ENCODE data around the gene PAIP2. TPM values are rescaled to one million over a fixed set of nuclear protein-coding genes. Genes with fewer than 3 reads are reported as not detected.

The PAIP2 gene
- total RNA-seq, 2 experiments from 2014 or later, result 110 to 113 TPM

- H3K9me3 Mint-ChIP-seq, result no peaks in the 10 kb centered on the region
- no peak for DNase-seq
- intact Hi-C loops (cut with micrococcal nuclease), result no loop called here
- TF ChIP-seq, protein P1, sequence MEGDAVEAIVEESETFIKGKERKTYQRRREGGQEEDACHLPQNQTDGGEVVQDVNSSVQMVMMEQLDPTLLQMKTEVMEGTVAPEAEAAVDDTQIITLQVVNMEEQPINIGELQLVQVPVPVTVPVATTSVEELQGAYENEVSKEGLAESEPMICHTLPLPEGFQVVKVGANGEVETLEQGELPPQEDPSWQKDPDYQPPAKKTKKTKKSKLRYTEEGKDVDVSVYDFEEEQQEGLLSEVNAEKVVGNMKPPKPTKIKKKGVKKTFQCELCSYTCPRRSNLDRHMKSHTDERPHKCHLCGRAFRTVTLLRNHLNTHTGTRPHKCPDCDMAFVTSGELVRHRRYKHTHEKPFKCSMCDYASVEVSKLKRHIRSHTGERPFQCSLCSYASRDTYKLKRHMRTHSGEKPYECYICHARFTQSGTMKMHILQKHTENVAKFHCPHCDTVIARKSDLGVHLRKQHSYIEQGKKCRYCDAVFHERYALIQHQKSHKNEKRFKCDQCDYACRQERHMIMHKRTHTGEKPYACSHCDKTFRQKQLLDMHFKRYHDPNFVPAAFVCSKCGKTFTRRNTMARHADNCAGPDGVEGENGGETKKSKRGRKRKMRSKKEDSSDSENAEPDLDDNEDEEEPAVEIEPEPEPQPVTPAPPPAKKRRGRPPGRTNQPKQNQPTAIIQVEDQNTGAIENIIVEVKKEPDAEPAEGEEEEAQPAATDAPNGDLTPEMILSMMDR (IDR thresholded peaks at IDR 0.05), result no peak
- H3K27me3 Mint-ChIP-seq, result no peaks in the 10 kb centered on the region
- ATAC-seq, result no peak
- no peak overlapping the region for H3K27ac Mint-ChIP-seq
- ChIA-PET POLR2A (interaction anchor here (0.6 to 1.7 kb wide), 2 partner anchors 11 to 162 kb away, joined by 3 to 6 read pairs; no protein-coding TSS in a partner anchor), CTCF (interaction anchor here (0.8 kb wide), 1 partner anchor 11 kb away, joined by 3 read pairs; no protein-coding TSS in a partner anchor)
- H3K4me3 Mint-ChIP-seq, result no peak overlapping the region
- H3K36me3 Mint-ChIP-seq (ENCODE audit: low read depth), result no peaks in the 10 kb centered on the region
- H3K4me1 Mint-ChIP-seq (ENCODE audit: low read depth), result peaks cover 6% of the 10 kb centered on the region
Observed at GRCh38 chr5:139379626-139380449, 38.2 kb downstream of the PAIP2 start.

- intact Hi-C loops (cut with micrococcal nuclease), result no loop called here
- ChIA-PET CTCF (no interaction called here), POLR2A (interaction anchor here (0.7 to 1.0 kb wide), 3 partner anchors 9 to 89 kb away, joined by 3 read pairs; partner anchors contain the start of gene MATR3)
- no peaks in the 10 kb centered on the region for H3K27me3 Mint-ChIP-seq
- ATAC-seq (no peak), DNase-seq (no peak)
- H3K4me1 Mint-ChIP-seq (ENCODE audit: low read depth), result peaks cover 26% of the 10 kb centered on the region
- H3K27ac Mint-ChIP-seq, result no peak overlapping the region
- no peaks in the 10 kb centered on the region for H3K9me3 Mint-ChIP-seq
- no peaks in the 10 kb centered on the region for H3K36me3 Mint-ChIP-seq (ENCODE audit: low read depth)
- H3K4me3 Mint-ChIP-seq, result no peak overlapping the region
- TF ChIP-seq, protein P1 (IDR thresholded peaks at IDR 0.05), result no peak
Observed at GRCh38 chr5:139381837-139382761, 40.4 kb downstream of the PAIP2 start.

DNA sequence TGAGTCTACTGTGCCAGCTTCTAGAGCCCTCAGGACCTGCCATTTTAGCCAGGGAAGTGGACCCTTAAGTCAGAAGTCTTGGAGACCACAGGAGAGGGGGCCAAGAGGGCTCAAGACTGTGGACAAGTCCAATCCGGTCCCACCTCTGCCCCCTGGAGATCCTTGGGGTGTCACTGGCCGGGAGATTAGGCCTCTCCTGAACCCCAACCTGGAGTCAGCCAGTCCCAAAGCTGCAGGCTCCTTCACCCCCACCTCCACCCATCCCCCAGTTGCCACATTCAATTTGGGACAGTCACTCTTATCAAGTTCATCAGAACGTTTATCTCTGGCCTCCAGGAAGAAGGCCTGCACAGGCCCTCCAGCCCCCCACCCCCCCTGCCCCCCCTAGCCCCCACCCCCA, 41.2 kb downstream of the PAIP2 start:
- Mint-ChIP-seq H3K27ac (no peak overlapping the region), H3K9me3 (no peaks in the 10 kb centered on the region), H3K4me1 (ENCODE audit: low read depth) (peaks cover 26% of the 10 kb centered on the region), H3K4me3 (no peak overlapping the region), H3K36me3 (ENCODE audit: low read depth) (no peaks in the 10 kb centered on the region), H3K27me3 (no peaks in the 10 kb centered on the region)
- TF ChIP-seq, protein P1 (IDR thresholded peaks at IDR 0.05), result no peak
- no peak for ATAC-seq
- POLR2A ChIA-PET, result interaction anchor here (0.9 to 1.0 kb wide), 2 partner anchors 9 to 89 kb away, joined by 3 read pairs; partner anchors contain the start of gene MATR3
- DNase-seq, result no peak
- intact Hi-C loops (cut with micrococcal nuclease), result no loop called here
- CTCF ChIA-PET, result no interaction called here

DNA sequence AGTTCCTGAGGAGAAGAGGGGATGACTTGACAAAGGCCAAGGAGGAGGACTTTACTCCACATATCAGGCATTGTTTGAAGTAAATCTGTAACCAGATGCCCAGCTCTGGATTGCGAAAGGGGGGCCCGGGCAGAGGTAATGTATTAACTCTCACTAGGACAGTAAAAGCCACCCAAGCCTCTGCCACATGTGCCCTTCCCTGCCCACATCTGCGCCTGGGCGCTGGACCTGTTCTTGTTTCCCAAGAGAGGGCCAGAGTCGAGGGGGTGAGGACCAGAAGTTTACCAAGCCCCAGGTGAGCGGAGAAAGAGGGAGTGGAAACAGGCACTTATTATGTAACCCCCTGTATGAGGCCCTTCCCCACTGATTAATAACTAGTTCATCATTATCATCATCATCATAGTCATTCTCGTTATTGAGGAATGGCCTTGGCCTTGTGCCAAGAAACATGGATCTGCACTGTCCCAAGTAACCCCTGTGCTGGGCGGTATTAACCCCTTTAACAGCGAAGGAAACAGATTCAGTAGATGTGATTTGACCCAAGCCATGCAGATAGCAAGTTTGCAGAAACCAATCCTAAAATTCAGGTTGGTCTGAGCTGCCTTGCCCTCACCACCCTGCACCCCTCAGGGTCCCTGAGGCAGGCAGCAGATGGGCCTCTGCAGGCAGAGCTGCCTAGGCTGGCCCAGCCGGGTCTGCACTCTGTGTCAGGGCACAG, 41.8 kb downstream of the PAIP2 start, which contains the start of gene SLC23A1:
Gene SLC23A1, minus strand, starts transcription at position 23 of the 718 bp plus-strand sequence. CDS start 44 bp downstream, outside the sequence.
- Mint-ChIP-seq H3K27me3 (no peaks in the 10 kb centered on the region), H3K9me3 (no peaks in the 10 kb centered on the region), H3K4me1 (ENCODE audit: low read depth) (peaks cover 32% of the 10 kb centered on the region), H3K4me3 (no peak within 1 kb of the TSS), H3K36me3 (ENCODE audit: low read depth) (no peaks in the 10 kb centered on the region), H3K27ac (no peak within 1 kb of the TSS)
- ChIA-PET POLR2A (interaction anchor here (0.6 to 1.0 kb wide), 3 partner anchors 8 to 107 kb away, joined by 3 read pairs; partner anchors contain the start of gene MATR3), CTCF (no interaction called here)
- no peak for ATAC-seq
- TF ChIP-seq, protein P1 (IDR thresholded peaks at IDR 0.05), result no peak
- intact Hi-C loops (cut with micrococcal nuclease), result no loop called here
- no peak for DNase-seq

Data from activated CD8-positive, alpha-beta T cell treated with anti-CD3 and anti-CD28 coated beads for 36 hours (primary cell).